Globus pallidus (tissue), 1 donor: Measurements from ENCODE around the gene NCCRP1.

Experiments used
- DNase-seq: peaks from one replicate; pipeline ENCODE4 v3.0.0-alpha.2; 2015; ENCODE audit warnings: low spot score

NCCRP1 gene

GRCh38 chr19:39165857-39166256 lies 30.9 kb upstream of the NCCRP1 start:
- DNase-seq: no peak

DNA sequence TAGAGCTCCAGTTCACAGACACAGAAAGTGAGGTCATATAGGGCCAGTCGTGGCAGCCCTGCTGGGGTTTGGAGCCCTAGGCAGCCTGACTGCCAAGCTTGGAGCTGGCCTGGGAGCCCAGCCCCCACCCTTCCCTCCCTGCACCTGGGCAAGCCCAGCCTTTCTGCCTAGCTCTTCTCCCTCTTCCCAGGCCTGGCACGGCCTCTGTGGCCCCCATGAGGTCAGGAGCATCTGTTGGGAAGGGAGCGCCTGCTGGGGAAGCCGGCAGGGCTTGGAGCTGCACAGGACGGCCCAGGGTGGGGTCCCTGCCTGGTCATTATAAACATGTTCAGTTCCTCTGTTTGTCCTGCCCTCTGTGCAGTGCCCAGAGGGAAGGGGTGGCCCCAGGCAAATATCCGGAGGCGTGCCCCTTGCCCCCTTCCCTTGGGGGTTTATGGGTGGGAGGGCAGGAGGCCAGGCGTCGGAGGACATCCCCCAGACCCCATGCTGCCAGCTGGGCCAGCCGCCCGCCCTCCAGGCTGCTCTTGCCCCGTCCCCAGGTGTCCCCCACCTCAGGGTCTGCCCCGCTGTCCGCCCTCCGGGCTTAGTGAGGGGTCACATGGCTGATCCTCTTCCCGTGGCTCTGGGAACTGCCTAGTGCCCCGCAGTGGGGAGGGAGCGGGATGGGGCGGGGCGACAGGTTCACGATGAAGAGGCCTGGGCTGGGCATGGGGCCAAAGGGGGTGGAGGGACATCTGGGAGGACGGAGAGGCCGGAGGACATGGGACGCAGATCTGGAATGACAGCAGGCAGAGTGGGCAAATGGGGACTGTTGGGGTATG lies 30.0 kb upstream of the NCCRP1 start:
- no peak for DNase-seq

GRCh38 chr19:39167461-39168257 lies 29.1 kb upstream of the NCCRP1 start:
- DNase-seq: no peak

- DNase-seq: no peak
Measured at GRCh38 chr19:39168258-39169142, 28.3 kb upstream of the NCCRP1 start.

- DNase-seq: no peak
Measured at GRCh38 chr19:39169143-39169810, 27.5 kb upstream of the NCCRP1 start.

DNA sequence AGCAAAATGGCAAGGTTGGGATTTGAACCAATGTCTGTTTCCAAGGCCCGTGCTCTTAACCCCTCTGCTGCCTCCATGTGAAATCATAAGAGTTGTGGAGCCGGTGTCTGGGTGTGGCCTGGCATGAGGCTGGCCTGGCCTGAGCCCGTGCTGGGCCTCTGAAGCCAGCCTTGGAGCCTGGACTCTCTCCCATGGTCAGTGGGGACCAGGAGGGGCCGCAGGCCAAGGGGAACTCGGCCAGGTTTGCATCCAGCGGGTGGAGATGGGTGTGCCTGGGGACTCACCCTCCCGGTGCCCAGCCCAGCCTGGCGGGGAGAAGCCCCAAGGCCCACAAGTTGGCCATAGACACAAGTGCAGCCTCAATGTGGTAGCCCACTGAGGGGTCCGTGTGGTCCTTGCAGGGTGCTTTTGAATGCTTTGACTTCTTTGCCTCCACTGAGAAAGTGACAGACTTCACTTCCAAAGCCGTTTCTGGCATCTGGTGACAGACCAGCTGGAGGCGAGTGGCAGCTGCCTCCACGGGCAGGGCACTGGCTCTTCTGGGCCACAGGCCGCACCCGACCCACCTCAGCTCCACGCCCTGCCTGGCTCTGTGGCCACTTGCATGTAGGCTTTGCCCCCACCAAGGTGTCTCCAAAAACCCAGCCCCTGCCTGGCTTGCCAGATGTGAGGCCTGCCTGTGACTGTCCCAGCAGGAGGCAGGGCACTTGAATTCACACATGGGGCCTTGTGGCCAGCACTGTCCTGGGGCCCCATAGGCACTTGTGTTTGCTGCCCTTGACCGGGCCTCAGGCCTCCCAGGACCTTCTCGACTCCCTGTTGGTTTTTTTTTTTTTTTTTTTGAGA lies 26.2 kb upstream of the NCCRP1 start:
- DNase-seq: no peak

GRCh38 chr19:39171479-39172465 lies 25.0 kb upstream of the NCCRP1 start:
- no peak for DNase-seq

DNA sequence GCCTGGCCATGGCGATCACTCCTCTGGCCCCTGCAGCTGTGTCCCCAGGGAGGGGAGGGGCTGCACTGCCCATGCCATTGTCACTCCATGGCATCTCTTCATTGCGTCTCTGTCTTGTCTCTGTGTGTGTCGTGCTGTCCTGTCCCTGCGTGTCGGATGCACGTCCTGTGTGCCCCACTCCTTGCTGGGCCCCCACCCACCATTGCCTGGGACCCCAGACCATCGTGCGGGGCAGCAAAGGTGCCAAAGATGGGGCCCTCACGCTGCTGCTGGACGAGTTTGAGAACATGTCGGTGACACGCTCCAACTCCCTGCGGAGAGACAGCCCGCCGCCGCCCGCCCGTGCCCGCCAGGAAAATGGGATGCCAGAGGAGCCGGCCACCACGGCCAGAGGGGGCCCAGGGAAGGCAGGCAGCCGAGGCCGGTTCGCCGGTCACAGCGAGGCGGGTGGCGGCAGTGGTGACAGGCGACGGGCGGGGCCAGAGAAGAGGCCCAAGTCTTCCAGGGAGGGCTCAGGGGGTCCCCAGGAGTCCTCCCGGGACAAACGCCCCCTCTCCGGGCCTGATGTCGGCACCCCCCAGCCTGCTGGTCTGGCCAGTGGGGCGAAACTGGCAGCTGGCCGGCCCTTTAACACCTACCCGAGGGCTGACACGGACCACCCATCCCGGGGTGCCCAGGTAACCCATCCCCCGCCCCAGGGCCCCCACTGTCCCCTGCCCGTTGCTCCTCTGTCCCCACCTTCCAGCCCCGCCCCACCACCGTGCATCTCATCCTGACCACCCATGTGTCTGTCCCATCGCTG lies 23.9 kb upstream of the NCCRP1 start:
- DNase-seq: no peak

- DNase-seq: no peak
Measured at GRCh38 chr19:39173502-39173991, 23.2 kb upstream of the NCCRP1 start.

DNA sequence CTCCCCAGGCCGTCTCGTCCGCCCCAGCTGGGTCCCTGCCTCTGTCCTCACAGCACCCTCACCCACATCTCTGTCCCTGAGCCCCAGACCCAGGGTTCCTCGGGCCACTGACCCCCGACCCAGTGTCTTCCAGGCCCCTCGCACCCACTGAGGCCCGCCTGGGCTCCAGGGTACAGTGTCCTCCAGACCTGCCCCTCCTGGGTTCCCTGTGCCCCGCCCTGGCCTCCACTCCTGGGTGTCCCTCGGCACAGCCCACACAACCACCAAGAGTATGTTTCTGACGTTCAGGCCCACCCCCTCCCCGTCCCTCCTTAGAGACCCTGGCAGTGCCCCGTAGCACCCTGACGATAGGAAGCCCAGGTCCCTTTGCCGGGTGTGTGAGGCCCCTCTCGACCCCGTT lies 22.6 kb upstream of the NCCRP1 start:
- DNase-seq: no peak

DNA sequence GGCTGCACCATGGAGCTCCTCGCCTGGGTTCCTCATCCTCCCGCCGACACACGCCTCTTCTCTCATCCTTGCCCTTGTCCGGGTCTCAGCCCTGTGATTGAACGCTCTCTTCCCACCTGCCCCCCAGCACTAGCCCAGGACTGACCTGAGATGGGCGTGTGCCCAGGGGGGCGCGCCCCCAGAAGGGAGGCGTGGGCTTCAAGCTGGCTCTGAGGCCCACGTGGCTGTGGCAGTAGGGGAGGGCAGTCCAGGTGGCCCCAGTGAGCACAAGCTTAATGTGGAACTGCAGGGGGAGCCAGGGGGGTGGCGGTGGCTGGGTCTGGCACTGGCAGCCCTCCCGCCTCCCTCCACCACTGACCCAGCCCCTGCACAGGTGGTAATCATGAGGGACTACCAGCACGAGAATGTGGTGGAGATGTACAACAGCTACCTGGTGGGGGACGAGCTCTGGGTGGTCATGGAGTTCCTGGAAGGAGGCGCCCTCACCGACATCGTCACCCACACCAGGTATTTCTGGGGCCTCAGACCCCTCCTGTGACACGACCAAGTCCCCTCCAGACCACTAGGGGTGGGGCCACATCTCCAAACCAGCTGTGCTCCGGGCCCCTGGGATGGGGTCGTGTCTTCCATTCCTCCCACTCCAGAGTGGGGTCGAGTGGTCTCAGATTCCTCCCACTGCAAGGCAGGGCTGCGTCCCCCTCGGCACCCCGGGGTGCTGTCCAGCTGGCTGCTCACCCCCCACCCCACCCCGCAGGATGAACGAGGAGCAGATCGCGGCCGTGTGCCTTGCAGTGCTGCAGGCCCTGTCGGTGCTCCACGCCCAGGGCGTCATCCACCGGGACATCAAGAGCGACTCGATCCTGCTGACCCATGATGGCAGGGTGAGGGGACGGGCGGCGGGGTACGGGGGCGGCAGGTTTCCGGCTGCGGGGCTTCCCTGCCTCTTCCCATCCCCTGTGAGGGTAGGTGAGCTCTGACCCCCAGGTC lies 21.9 kb upstream of the NCCRP1 start:
- no peak for DNase-seq

DNA sequence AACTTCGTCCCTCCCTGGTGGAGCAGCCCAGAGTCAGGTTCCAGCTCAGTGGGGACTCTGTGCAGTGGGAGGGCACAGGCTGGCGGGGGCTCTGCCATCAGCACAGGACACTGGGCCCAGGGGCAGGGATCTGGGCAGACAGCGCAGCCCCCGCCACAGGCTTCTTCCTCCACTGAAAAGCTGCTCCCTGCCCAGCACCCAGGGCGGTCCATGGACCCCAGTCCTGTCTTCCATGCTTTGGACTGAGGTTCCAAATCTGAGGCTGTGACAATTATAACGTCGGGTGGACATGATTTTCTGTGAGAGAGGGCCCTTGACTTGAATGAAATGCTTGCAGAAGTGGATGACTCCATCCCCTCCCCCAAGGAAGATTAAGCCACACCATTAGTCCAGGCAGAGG lies 21.2 kb upstream of the NCCRP1 start:
- no peak for DNase-seq

DNA sequence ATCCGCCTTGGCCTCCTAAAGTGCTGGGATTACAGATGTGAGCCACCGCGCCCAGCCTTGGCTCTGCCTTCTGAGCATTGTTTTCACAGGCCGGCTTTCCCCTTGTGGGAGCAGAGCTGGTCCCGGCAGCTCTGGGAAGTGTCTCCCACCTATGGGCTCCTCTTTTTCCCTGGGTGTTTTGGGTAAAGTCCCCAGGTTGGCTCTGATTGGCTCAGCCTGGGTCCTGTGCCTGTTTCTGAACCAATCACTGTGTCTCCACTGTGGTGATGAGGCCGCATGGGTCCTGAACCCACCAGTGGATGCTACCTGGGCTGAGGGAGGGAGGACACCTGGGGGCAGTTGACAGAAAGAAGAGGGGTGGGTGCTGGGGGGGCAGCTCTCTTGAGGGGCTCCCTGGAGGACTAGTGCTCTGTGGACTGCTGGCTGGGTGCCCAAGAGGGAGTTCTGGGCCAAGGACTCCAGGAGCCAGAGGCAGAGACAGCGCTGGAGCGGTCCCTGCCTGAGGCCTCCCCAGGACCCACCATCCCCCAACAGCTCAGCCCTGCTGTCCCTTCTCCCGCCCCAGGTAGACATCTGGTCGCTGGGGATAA lies 19.6 kb upstream of the NCCRP1 start:
- no peak for DNase-seq

DNA sequence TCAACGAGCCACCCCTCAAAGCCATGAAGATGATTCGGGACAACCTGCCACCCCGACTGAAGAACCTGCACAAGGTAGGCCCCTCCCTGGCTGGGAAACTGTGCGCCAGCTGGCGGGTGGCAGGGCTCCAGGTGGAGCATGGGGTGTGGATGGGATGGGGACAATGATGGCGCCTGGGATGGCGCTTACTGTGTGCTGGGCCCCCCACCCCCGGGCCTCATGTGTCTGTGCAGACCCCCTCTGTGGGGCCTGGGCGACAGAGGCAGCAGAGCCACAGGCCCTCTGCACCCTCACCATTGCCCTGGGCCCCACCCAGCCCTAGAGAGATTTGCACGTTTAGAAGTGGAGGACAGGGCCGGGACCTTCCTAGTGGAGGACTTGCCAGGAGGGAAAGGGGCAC lies 19.0 kb upstream of the NCCRP1 start:
- no peak for DNase-seq

DNA sequence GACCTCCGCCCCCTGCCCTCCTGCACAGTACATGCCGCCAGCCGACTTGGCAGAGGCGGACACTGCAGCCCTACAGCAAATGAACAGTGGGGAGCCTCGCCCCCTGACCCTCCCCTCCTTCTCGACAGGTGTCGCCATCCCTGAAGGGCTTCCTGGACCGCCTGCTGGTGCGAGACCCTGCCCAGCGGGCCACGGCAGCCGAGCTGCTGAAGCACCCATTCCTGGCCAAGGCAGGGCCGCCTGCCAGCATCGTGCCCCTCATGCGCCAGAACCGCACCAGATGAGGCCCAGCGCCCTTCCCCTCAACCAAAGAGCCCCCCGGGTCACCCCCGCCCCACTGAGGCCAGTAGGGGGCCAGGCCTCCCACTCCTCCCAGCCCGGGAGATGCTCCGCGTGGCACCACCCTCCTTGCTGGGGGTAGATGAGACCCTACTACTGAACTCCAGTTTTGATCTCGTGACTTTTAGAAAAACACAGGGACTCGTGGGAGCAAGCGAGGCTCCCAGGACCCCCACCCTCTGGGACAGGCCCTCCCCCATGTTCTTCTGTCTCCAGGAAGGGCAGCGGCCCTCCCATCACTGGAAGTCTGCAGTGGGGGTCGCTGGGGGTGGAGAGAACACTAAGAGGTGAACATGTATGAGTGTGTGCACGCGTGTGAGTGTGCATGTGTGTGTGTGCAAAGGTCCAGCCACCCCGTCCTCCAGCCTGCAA lies 18.3 kb upstream of the NCCRP1 start:
- no peak for DNase-seq

DNA sequence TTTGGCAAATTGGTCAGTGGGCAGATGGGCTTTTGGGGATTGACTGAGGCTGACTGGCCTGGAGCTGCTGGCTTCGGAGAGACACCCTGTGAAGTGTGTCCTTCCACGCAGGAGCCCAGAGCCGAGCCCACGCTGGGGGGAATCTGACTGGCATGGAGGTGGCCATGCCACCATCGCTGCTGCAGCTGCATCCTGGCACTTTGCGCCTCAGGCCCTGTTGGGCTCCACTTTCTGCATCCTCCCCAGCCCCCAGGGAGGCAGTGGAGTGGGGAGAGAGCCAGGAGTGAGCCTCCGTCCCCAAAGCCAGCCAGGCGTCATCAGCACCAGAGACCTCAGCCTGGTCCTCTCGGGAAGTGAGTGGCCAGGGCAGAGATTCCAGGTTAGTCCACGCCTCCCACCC lies 17.0 kb upstream of the NCCRP1 start:
- no peak for DNase-seq
